GM18858 (cell line): ENCODE data around the gene POLR2F.

ENCODE experiments used
- ATAC-seq: cut with Tn5 transposase; IDR thresholded peaks from one replicate; pipeline ENCODE4 v1.9.1; 2021; ENCODE audit not compliant: unreplicated experiment

POLR2F gene

DNA sequence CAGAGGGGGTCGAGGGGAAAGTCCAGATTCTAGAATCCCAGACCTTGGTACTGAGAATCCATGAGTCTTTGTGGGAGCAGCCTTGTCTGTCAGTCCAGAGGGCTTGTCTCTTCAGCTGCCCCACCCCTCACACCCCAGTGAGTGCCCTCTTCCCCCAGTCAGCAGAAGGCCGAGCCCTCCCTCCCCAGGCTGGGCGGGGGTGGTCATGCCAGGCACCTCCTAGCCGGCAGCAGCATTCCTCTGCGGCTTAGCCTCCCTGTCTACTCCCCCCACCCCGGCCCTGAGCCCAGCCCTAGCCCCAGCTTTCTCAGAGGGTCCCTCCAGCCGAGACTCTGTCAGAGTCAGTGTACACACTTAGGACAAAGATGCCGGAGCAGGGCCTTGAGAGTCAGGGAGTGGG lies 26.3 kb downstream of the POLR2F start:
- ATAC-seq = no peak

DNA sequence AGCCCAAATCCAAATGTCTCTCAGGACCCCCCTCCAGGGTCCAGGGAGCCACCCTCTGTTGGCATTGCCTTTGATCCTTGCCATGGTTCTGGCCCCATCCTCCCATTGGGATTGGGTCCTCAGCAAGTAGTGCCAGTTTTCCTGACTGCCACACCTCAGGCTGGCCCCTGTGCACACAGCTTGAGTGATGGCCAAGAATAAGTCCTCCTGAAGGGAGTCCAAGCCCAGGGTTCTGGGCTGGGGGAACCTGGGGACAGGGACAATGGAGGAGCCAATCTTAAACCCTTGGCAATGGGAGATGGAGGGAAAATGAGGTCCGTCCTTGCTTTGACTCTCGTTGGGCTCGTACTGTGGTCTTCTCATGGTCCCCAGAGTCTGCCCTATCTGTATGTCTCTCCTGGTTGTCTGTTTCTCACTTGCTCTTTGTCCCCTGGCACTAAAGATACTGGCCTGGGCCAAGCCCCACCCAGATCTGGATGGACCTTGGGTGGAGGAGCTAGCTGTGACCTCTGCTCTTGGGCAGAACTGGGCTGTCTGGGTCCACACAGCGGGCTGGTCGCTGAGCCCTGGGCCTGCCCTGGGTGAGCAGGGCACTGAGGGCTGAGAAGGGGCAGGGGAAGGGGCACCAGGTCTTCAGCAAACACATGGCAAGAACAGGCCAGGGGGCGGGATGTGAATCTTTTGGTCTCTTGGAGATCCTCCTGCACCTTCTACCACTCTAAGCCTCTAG lies 27.9 kb downstream of the POLR2F start:
- ATAC-seq = no peak

DNA sequence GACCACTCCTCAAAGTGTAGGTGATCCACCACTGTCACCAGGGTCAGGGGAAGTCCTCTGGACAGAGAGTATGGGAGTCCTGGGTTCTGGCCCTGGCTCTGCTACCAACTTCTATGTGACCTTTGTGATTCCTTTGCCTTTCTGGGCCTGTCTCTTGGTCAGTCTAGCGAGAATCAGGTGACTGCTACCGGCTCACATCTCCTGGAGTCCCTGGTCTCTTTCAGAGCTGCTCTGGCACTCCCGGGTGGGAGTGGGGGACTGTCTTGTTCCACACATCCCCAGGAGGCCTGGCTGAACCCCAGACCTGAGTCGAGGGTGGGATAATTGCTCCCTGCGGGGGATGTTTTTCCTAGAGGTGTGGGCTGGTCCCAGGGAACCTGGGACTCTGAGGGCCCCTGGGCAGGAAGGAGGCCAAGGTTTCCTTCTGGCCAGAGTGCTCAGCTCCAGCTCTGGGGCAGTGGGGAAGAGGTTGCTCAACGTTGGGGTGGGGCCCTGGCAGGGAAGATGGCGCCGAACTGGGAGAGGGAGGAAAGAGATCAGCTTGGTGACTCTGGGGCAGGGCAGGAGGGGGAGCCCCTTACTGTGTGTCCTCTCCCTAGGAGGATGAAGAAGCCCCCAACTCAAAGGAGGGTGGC lies 28.8 kb downstream of the POLR2F start:
- no peak for ATAC-seq

DNA sequence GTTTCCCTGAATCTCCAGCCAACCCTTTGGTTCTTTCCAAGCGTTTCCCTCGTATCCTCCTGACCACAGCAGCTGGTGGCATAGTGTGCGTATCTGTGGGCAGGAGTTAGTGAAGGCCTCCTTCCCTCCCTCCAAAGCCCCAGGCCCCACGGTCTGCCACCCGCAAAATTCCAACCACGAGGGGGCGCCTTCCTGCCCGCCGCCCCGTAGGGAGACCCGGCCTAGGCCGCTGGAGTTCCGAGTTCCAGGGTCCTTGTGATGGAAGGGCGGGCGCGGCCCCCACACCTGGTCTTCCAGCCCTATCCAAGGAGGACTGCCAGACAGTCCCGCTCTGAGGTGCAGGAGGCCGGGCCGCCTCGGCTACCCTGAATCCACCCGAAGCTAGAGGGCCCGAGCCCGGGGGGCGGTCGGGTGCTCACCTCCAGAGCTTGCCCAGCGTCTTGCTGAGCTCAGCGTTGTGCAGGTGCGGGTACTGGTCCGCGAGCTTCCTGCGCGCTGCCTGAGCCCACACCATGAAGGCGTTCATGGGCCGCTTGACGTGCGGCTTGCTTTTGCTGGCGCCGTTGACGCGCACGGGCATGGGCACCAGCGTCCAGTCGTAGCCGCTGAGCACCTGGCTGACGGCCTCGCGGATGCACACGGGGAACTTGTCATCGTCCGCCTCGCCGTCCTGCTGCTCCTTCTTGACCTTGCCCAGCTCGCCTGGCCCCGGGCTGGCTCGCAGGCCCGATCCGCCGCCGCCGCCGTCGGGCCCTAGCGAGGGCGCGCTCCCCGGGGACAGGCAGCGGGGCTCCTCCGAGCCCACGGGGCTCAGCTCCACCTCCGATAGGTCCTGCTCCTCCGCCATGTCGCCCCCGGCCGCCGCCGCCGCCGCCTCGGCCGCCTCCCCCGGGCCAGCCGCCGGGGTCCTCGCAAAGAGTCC lies 29.7 kb downstream of the POLR2F start:
- ATAC-seq = no peak

DNA sequence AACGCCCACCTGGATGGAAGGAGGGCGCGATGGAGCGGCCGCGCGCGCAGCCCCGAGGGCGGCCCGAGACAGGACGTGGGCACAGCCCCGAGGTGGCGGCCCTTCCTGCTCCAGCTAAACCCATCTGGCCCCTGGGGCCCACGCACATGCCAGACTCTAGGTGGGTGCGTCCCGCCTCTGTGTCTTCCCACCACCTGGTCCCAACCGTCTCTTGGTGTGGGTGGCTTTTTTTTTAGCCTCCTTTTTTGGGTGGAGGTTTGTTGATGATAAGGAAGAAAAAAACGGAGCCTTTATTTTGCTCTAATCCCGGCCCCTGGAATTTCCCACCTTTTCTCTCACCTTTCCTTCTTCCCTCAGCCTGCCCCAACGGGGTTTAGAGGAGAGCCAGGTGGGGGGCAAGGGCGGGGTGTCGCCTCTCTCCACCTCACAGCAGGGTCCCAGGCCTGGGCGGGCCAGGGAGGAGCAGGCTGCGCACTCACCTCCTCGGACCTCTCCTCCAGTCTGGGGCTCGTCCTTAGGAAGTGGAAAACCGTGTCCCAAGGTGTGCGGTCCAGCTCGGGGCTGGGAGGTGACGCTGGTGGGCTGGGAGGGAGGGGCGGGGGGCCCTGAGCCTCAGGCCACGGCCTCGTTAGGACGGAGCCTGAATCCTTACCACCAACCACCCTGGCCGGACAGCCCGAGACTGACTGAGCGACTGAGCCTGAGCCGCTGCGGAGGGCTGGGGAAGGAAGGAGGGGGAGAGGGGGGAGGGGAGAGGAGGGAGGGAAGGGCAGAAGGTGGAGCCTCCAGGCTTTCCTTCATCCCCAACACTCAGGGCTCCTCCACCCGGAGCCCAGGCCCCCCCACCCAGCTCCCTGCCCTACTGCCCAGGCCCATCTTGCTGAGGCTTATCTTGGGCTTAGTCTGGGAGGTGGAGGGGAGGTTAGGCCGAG lies 30.6 kb downstream of the POLR2F start, which contains the start of gene SOX10:
SOX10 (minus strand) TSS at position 696 of the 932 bp plus-strand sequence. CDS start 771 bp downstream, outside the sequence.
- no peak for ATAC-seq

DNA sequence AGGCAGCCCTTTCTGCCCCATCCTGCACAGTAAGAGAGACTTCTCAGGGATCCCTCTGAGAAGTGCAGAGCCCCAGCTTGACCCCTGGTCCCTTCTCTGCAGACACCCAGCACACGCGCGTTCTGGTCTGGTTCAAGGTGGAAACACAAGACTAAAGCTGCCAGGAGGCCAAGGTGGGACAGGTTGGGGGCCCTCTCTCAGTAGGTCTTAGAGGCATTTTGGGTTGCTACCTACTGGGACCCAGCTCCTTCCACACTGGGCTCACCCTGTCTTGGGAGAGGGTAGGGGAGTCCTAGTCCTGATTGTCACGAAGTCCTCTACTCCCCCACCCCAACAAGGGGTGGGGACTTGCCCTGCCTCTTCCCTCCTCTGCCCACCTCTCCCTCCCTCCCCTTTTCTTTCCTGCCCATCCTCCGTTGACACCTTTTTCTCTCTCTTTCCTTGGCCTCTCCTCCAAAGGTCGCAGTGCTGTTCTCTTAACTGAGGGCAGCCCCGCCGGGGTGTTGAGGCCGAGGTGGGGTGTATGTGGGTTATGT lies 31.6 kb downstream of the POLR2F start:
- ATAC-seq = no peak

DNA sequence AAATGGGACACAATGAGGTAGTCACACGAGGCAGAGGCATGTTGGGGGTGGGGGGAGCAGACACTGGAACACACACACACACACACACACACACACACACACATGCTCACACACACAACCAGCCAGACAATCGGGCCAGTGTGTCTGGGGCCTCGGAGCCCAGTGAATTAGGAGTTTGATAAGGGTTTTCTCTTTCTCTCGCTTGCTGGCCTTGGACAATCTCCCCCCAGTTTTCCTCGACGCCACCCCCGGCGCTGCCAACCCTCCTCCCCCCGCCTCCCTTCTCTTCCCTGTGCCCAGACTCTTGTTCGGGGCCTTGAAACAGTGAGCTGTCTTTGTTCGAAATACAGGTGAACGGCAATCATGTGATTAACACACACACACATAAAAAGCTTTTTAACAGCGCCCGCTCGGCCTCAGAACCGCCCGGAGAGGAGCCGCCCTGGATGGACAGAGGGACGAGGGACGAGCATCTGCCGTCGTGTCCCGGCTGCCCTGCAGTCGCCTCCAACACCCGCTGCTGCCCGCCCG lies 32.3 kb downstream of the POLR2F start:
- ATAC-seq = no peak

DNA sequence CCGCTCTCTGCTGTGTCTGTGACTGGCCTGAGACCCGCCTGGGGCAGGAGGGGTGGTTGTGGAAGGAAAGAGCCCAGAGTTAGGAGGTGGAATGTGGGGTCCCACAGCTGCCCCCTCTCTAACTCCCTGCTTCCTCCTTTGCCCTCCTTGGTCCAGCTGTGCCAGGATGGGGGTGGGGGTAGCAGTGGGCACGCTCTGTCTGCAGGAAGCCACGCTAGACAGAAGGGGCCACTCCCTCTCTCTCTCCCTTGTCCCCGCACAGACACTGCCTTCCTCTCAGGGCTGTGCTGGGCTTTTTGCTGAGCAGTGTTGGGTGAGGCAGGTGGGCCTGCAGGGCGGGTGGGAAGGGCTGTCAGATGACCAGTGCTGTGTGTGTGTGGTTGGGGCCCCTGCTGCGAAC lies 32.9 kb downstream of the POLR2F start:
- no peak for ATAC-seq

DNA sequence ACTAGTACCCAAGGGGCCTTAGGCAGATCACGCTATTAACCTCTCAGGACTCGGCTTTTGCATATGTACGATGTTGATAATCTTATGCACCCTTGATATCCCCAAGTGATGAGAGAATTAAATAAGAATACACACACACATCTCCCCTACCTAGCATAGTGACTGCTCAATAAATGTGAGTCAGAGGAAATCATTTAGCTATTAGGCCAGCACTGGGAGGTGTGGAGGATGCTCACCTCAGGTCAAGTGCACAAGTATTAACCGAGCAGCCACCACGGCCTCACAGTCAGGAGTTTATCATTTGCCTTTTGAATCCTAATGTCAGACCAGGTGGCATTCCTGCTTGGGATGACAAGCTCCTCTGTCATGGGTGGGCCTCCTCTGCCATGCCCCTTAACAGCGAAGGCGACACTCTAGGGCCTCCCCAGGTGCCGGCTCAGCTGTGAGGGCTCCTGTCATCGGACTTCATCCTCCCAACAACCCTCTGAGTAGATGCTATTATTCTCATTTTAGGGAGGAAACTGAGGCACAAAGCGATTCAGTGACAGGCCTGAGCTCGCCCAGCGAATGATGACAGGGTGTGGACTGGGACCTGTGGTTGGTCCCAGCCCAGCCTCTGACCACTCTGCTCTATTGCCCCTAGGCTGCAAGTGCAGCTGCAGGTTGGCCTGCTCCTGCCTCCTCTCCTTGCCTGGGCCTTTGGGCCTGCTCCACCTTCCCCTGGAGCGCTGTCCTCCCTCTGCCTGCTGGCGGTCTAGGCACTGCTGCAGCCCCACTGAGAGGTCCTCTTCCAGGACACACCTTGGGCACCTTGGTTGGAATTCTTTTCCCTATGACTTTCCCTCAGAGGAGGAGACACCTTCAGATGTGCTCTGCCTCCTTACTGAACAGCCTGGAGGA lies 35.9 kb downstream of the POLR2F start:
- no peak for ATAC-seq

DNA sequence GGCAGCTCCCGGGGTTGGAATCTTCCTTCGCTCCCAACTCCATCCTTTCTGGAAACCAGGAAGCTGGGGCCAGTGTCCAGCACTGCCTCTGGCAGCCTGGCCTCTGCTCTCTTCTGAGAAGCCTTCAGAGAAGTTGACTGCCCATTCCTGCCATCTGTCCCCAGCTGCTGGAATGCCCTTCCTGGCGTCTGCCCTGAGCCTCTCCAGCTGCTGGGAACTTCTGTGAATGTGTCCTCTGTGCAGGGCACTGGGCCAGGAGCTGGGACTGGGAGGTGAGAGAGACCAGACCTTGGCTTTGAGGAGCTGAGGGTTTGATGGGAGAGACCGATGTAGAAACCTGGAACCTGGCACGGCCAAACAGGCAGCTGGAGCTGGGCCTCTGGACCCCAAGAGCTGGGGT lies 36.8 kb downstream of the POLR2F start:
- no peak for ATAC-seq

DNA sequence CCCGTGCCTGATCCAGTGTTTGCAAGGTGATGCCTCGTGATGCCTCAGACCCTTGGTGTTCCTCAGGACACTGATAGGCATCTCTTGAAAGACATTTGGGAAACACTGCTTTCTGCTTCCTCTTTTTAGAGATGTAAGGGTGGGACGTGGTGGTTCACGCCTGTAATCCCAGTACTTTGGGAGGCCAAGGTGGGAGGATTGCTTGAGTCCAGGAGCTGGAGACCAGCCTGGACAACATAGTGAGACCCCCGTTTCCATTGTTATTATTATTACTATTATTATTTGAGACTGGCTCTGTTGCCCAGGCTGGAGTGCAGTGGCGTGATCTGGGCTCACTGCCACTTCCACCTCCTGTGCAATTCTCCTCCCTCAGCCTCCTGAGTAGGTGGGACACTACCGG lies 37.4 kb downstream of the POLR2F start:
- ATAC-seq = no peak

DNA sequence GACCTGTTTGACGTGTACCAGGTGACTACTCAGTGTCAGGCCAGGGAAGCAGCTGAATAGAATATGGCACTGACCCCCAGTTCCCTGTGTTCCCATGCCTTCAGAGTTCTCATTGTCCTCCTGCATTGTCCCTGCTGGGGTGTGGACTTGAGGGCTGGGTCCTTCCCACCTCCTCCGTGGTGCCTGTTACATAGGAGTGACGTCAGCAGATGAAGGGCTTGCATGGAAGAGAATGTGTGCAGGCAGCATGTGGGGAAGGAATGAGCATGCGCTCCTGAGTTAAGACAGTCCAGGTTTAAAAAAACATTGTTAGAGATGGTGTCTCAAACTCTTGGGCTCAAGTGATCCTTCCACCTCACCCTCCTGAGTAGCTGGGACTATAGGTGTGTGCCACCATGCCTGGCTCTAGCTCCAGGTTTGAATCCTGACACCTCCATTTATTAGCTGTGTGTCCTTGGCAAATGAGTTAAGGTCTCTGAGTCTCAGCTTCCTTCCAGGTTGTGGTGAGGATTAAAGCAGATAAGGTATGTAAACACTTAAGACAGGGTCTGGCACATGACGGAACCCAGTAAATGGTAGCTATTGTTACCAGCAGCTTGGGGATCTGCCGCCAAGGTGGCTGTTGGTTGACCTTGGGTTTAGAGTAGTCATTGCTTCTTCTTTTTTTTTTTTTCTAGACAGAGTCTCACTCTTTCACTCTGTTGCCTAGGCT lies 38.4 kb downstream of the POLR2F start:
- ATAC-seq = no peak

DNA sequence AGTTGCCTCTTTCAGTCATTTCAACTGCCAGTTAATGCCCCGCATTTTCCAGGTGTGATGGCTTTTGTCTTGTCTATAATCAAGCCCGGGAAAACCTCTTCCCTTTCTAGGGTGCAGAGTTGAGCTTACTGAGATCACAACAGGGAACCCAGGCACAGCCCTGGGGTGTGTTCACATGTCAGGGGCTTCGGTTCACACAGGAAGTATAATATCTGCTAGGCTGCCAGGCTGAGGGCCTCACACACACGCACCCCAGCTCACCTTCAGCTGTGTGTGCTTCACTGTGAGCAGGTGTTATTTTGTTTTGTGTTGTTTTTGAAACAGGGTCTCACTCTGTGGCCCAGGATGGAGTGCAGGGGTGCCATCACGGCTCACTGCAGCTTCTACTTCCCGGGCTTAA lies 40.5 kb downstream of the POLR2F start:
- ATAC-seq = no peak

DNA sequence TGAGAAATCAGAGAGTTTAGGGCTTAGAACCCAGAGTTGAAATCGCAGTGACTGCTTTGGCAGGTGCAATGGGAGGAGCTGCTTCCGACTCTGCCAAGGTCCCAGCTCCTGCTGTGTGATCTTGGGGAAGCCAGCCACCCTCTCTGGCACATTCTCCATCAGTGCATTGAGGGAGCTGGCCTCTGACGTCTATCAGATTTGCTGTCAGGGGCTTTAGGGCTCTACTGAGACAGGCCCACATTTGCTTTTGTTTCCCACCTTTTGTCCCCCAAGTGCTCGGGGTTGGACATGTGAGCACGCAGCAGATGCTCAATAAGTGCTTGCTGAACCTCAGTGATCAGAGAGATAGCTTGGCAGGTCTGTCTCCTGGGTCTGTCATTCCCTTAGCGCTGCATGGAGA lies 41.5 kb downstream of the POLR2F start:
- ATAC-seq = no peak

DNA sequence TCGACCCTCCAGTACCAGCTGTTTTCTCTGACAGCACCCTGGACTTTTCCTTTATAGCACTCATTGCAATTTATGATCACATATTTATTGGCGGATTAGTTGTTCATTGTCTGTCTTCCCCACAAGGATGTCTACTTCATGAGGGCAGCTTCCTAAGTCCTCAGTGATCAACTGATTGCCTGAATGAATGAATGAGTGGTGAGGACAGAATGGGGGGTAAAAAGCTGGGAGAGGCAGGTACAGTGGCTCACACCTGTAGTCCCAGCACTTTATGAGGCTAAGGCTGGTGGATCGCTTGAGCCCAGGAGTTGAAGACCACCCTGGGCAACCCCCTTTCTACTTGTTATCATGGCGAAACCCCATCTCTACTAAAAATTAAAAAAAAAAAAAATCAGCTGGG lies 42.0 kb downstream of the POLR2F start:
- no peak for ATAC-seq

DNA sequence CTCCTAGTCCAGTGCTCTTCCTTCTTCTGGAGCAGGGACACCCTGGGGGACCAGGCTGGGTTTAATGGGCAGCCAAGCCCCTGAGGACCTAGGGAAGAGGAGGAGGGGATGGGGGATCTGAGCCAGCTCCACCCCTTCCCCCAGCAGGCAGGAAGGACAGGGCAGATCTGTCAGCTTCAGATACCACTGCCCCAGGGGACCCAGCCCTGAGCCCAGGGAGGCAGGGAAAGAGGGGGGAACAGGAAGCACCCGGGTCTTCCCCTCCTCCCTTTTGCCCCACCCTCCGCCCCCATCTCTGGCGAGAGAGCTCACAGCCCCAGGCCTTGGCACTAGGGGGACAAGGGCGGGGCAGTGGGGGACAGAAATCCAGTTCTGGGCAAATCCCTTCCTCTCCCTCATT lies 42.6 kb downstream of the POLR2F start:
- no peak for ATAC-seq

DNA sequence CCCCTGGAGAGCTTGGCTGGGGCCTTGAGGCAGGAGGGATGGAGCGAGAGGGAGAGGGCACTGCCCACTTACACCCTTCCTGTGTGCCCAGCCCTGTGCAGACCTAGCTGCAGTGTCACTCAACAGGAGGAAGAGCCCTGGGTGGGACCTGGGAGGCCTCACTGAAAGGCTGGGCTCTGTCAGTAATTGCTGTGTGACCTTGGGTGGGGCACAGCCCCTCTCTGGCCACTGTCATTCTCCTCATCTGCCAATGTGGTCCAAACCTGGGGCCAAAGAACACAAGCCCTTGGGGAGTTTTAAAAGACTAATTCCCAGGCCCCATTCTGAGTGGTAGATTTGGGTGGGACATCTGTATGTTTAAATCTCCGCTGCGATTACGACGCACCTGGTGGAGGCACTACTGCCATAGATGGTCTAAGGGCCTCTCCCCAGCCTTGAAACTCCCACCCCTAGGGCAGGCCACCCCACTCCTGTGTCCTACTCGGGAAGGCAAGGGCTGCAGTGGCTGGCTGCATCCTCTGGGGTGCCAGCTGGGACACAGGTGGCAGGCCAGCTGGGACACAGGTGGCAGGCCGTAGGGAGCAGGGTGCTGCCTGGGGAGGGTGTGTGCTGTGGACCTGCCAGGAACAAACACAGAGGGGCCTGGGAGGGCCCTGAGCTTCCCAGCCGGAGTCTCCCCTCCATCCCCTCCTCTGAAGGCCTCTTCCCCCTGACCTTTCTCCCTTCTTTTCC lies 43.2 kb downstream of the POLR2F start:
- ATAC-seq = no peak

DNA sequence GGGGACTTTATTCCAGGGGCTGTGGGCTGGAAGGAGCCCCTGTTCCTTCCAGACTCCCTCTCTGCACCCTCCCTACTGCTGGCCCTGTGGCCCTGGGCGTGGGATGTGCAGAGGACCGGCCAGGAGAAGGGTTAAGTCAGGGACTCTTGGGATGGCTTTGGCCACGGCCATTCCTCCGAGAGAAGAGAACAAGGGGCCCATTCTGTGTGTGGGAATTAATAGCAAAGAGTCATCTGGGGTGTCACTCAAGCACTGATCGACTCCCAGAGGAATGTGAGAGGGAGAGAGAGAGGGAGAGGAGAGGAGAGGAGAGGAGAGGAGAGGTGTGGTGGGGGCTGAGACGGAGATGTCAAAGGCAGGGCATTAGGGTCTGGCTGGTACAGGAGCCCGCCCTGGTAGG lies 45.0 kb downstream of the POLR2F start:
- ATAC-seq = no peak
